Mucosa of stomach (tissue), 1 donor: Measurements from ENCODE around the gene MAGI1.

Experiments used
- H3K27me3 ChIP-seq: one replicate; pipeline ENCODE4 v1.7.0; 2013; ENCODE audit warnings: mild to moderate bottlenecking, low read length; ENCODE audit not compliant: control insufficient read depth, insufficient read depth
- H3K36me3 ChIP-seq: one replicate; pipeline ENCODE4 v1.7.0; 2013; ENCODE audit warnings: low read length; ENCODE audit not compliant: control insufficient read depth, insufficient read depth
- H3K4me1 ChIP-seq: one replicate; pipeline ENCODE4 v1.7.0; 2013; ENCODE audit warnings: mild to moderate bottlenecking, low read length; ENCODE audit not compliant: control insufficient read depth, insufficient read depth
- H3K4me3 ChIP-seq: one replicate; pipeline ENCODE4 v1.7.0; 2013; ENCODE audit warnings: low read length
- H3K9ac ChIP-seq: one replicate; pipeline ENCODE4 v1.7.0; 2013; ENCODE audit warnings: mild to moderate bottlenecking, low read length, moderate library complexity
- H3K9me3 ChIP-seq: one replicate; pipeline ENCODE4 v1.7.0; 2013; ENCODE audit warnings: mild to moderate bottlenecking, low read length, moderate library complexity; ENCODE audit not compliant: control insufficient read depth
- donor health status: Pancreatic carcinoma.

Gene MAGI1

DNA sequence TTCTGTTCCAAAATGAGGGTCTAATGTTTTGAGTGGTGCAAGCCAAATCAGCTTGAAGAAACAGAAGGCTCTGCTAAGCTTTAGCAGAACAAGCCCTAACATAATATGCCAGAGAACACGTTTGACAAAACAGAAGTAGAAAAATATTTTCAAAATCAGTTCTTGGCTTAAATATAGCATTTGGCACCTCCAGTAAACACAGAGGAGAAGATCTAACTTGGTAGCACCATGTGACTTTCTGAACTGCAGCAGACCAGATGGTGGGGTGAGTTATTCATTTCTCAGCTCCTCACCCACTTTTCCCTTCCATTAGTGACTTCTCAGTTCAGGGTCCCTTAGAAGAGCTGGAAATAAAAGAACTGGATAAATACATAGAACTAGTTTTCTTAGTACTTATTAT is 395.8 kb downstream of the MAGI1 start:
- no peaks in the 10 kb centered on the region for H3K36me3 ChIP-seq
- H3K9ac ChIP-seq = no peak overlapping the region
- H3K4me3 ChIP-seq = no peak overlapping the region
- H3K4me1 ChIP-seq = peaks cover 15% of the 10 kb centered on the region
- no peaks in the 10 kb centered on the region for H3K27me3 ChIP-seq
- no peaks in the 10 kb centered on the region for H3K9me3 ChIP-seq

- H3K27me3 ChIP-seq = no peaks in the 10 kb centered on the region
- no peaks in the 10 kb centered on the region for H3K9me3 ChIP-seq
- peaks cover 15% of the 10 kb centered on the region for H3K4me1 ChIP-seq
- no peak overlapping the region for H3K4me3 ChIP-seq
- H3K9ac ChIP-seq = no peak overlapping the region
- H3K36me3 ChIP-seq = no peaks in the 10 kb centered on the region
Measured at GRCh38 chr3:65641777-65642176, 396.9 kb downstream of the MAGI1 start.

DNA sequence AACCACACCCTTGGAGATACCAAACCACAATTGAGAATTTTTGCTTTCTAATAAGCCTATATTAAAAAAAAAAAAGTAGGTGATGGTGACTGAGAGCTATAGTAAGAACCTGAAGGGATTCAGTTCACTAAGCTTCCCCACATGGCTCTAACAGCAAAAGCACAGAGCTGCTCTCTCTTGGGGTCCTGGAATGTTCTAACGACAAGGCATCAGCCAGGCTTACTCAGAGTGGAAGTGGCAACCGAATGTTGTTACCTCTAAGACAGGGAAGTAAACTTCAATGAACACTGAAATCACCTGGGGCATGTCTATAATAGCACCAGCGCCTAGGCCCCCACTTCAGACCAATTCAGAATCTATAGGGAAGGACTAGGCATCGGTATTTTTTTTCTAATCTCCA is 397.7 kb downstream of the MAGI1 start:
- Histone ChIP-seq H3K27me3 (no peaks in the 10 kb centered on the region), H3K9me3 (no peaks in the 10 kb centered on the region), H3K9ac (no peak overlapping the region), H3K4me1 (peaks cover 15% of the 10 kb centered on the region), H3K4me3 (no peak overlapping the region), H3K36me3 (no peaks in the 10 kb centered on the region)

DNA sequence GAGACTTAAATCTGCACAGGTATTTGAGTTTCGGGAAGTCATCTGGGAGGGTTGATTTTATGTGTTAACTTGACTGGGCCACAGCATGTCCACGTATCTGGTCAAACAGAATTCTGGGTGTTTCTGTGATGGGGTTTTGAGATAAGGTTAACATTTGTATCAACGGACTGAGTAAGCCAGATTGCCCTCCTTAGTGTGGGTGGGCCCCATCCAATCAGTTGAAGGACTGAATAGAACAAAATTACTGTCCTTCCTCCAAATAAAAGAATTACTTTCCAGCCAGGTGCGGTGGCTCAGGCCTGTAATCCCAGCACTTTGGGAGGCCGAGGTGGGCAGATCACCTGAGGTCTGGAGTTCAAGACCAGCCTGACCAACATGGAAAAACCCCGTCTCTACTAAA is 399.3 kb downstream of the MAGI1 start:
- no peak overlapping the region for H3K4me3 ChIP-seq
- H3K9me3 ChIP-seq = no peaks in the 10 kb centered on the region
- H3K36me3 ChIP-seq = no peaks in the 10 kb centered on the region
- H3K9ac ChIP-seq = no peak overlapping the region
- H3K27me3 ChIP-seq = no peaks in the 10 kb centered on the region
- peaks cover 15% of the 10 kb centered on the region for H3K4me1 ChIP-seq

- no peaks in the 10 kb centered on the region for H3K27me3 ChIP-seq
- no peak overlapping the region for H3K9ac ChIP-seq
- H3K4me3 ChIP-seq = no peak overlapping the region
- no peaks in the 10 kb centered on the region for H3K9me3 ChIP-seq
- H3K36me3 ChIP-seq = no peaks in the 10 kb centered on the region
- H3K4me1 ChIP-seq = peaks cover 15% of the 10 kb centered on the region
Measured at GRCh38 chr3:65638301-65638700, 400.4 kb downstream of the MAGI1 start.

- no peaks in the 10 kb centered on the region for H3K9me3 ChIP-seq
- no peak overlapping the region for H3K9ac ChIP-seq
- H3K4me3 ChIP-seq = no peak overlapping the region
- H3K36me3 ChIP-seq = no peaks in the 10 kb centered on the region
- H3K27me3 ChIP-seq = no peaks in the 10 kb centered on the region
- peaks cover 6% of the 10 kb centered on the region for H3K4me1 ChIP-seq
Measured at GRCh38 chr3:65636326-65636725, 402.4 kb downstream of the MAGI1 start.

DNA sequence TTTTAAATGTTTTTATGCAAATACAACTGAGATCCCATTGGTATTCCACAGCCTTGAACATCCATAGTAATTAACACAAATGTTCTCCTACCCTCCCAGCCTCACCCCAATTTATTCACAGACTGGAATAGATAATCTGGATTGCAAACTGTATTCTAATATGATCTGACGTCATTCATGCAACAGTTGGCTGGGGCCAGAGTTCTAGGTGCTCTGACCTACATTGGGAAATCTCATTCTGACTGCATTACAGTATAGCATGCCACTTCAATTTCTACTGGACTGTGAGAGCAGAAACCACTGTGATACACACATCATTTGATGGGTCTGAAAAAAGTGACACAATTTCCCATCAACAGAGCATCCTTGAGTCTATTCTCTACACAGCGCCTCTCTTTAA is 403.1 kb downstream of the MAGI1 start:
- no peaks in the 10 kb centered on the region for H3K36me3 ChIP-seq
- H3K9ac ChIP-seq = no peak overlapping the region
- H3K4me3 ChIP-seq = no peak overlapping the region
- no peaks in the 10 kb centered on the region for H3K9me3 ChIP-seq
- H3K27me3 ChIP-seq = no peaks in the 10 kb centered on the region
- H3K4me1 ChIP-seq = no peaks in the 10 kb centered on the region

DNA sequence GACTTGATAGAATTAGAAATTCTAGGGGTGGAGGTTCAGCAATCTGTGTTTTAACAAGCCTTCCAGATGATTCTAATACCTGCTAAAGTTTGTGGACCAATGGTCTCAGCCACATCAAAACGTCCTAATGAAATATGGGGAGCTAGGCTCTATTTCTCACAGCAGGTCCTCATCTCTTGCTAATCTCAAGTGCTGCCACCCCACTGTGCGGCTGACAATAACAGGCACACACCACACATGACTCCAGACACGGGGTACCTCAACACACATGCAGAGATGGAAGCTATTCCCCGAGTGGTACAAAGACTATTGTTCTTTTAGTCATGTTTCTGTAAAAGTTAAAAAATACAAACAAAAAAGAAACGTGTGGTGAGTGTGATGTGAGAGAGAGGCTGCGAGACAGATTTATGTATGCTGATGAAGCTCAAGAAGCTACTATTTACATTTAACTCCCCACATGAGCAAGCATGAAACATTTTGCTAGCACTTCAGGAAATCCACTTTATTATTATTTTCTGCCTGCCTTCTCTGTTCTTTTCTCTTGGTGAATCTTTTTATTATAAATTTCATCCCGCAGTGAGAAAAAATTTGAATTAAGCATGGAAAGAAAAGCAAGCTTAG is 405.6 kb downstream of the MAGI1 start:
- Histone ChIP-seq H3K9ac (no peak overlapping the region), H3K4me1 (no peaks in the 10 kb centered on the region), H3K27me3 (no peaks in the 10 kb centered on the region), H3K4me3 (no peak overlapping the region), H3K9me3 (no peaks in the 10 kb centered on the region), H3K36me3 (no peaks in the 10 kb centered on the region)

- Histone ChIP-seq H3K4me3 (no peak overlapping the region), H3K9ac (no peak overlapping the region), H3K9me3 (no peaks in the 10 kb centered on the region), H3K4me1 (no peaks in the 10 kb centered on the region), H3K27me3 (no peaks in the 10 kb centered on the region), H3K36me3 (no peaks in the 10 kb centered on the region)
Measured at GRCh38 chr3:65632414-65632813, 406.3 kb downstream of the MAGI1 start.

DNA sequence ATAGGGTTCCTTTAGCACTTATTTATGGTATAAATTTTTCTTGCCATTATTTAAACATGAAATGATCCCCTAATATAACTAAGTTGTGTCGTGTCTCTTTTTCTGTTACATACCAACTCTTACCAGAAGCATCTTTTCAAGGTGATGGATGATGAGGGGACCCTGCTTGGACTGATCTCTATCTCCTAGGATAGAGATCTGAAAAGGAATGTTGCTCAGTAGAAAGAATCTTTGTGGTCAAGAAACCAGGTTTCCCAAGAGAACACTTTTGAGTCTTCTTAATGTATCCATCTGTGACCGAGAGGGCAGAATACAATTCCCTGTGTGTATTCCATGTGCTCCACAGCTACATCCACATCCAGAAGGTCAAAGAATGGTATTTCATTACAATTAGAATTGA is 409.7 kb downstream of the MAGI1 start:
- no peaks in the 10 kb centered on the region for H3K9me3 ChIP-seq
- no peak overlapping the region for H3K4me3 ChIP-seq
- no peaks in the 10 kb centered on the region for H3K36me3 ChIP-seq
- no peaks in the 10 kb centered on the region for H3K27me3 ChIP-seq
- no peak overlapping the region for H3K9ac ChIP-seq
- no peaks in the 10 kb centered on the region for H3K4me1 ChIP-seq

- H3K4me3 ChIP-seq = no peak overlapping the region
- no peaks in the 10 kb centered on the region for H3K4me1 ChIP-seq
- no peaks in the 10 kb centered on the region for H3K9me3 ChIP-seq
- H3K27me3 ChIP-seq = no peaks in the 10 kb centered on the region
- H3K9ac ChIP-seq = no peak overlapping the region
- no peaks in the 10 kb centered on the region for H3K36me3 ChIP-seq
Measured at GRCh38 chr3:65627062-65627461, 411.7 kb downstream of the MAGI1 start.

- no peaks in the 10 kb centered on the region for H3K27me3 ChIP-seq
- H3K36me3 ChIP-seq = no peaks in the 10 kb centered on the region
- H3K9ac ChIP-seq = no peak overlapping the region
- no peak overlapping the region for H3K4me3 ChIP-seq
- H3K4me1 ChIP-seq = no peaks in the 10 kb centered on the region
- no peaks in the 10 kb centered on the region for H3K9me3 ChIP-seq
Measured at GRCh38 chr3:65625305-65625704, 413.4 kb downstream of the MAGI1 start.

- Histone ChIP-seq H3K27me3 (no peaks in the 10 kb centered on the region), H3K36me3 (no peaks in the 10 kb centered on the region), H3K4me1 (no peaks in the 10 kb centered on the region), H3K9ac (no peak overlapping the region), H3K4me3 (no peak overlapping the region), H3K9me3 (no peaks in the 10 kb centered on the region)
Measured at GRCh38 chr3:65623362-65623761, 415.4 kb downstream of the MAGI1 start.
